NCI-H1694 treated with DMSO at 0.1 percent for 48 hours (cell line): ENCODE measurements around the gene EIF6.
A peak's percentile ranks its signal among the peaks of the same experiment; 100 is the strongest.
"Not testable (repeated sequence)": the region's sequence is repeated elsewhere in the genome, so short reads cannot be mapped to it uniquely, and the experiment has no call there.

ENCODE experiments used
- DNase-seq: peaks from one replicate; lab custom pipeline; 2025; lab: John Stamatoyannopoulos, UW

The EIF6 gene

GRCh38 chr20:35284267-35284991 lies at the start of gene EIF6:
EIF6 (minus strand) TSS chr20:35284772; CDS start chr20:35284487, 285 bp downstream.
- DNase-seq = peak; percentile 77

DNA sequence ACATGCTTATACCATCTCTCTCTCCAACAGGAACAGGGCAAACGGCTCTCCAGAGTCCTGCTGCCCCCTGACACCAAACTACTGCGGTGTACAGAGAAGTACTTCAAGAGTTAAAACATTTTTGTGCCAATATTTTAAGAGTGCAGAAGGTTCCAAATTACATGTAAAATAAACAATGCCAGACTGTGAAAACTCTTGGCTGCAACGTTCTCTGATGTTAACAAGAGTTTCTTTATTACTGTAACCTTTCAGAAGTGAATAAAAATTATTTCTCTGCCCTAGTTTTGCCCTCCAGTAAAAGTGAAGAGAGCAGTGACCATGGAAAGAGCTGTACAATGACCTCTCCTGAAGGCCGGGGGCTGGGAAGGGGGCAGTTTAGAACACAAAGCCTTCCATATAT lies 49.0 kb upstream of the EIF6 start:
- DNase-seq = peak; percentile 17

DNA sequence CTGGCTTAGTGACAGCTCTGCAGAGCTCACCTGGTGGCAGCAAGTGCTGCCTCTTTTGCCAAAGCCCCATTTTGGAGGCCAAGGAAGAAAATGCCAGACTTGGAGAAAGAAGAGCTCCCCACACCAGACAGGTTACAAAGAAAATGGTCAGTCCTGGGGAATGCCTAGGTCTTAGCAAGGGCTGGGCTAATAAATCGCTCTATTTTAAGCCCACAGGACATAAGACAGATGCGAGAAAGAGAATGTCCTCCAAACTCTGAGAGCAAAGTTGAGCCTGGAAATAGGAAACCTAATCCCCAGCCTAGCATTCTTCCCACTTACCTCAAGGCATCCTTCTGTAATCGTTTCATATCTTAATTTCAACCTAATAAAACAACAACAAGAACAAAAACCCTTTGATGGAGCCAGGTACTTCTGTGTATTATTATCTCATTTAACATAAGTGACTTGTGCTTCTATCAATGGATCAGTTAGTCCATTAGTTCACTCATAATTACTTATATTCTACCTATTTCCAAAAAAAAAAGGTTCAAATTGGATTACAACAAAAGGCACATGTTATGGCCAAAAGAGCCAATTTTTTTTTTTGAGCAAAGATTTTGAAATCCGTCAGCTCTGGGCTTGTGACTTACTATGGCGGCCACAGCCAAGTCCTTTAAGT lies 48.1 kb upstream of the EIF6 start:
- DNase-seq = no peak

GRCh38 chr20:35329435-35330139 lies 45.0 kb upstream of the EIF6 start:
- peak; percentile 17 for DNase-seq

DNA sequence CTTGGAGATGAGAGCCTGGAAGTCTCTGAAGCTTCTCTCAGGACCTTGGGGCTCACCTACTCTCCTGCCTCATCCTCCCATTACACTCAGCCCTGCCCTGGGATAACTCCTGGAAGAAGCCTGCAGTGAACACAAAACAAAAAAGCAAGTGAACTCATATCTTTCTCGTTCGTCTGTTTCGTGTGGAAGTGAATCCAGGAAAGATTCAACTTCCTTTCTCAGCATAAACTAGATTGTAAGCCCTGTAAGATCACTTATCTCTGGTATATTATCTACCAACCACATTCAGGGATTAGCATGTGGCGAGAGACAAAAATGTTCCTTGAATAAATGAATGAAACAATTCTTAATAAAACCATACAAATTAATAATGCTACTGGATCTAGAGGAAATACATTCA lies 44.1 kb upstream of the EIF6 start:
- no peak for DNase-seq

GRCh38 chr20:35328095-35328685 lies 43.6 kb upstream of the EIF6 start:
- DNase-seq = no peak

DNA sequence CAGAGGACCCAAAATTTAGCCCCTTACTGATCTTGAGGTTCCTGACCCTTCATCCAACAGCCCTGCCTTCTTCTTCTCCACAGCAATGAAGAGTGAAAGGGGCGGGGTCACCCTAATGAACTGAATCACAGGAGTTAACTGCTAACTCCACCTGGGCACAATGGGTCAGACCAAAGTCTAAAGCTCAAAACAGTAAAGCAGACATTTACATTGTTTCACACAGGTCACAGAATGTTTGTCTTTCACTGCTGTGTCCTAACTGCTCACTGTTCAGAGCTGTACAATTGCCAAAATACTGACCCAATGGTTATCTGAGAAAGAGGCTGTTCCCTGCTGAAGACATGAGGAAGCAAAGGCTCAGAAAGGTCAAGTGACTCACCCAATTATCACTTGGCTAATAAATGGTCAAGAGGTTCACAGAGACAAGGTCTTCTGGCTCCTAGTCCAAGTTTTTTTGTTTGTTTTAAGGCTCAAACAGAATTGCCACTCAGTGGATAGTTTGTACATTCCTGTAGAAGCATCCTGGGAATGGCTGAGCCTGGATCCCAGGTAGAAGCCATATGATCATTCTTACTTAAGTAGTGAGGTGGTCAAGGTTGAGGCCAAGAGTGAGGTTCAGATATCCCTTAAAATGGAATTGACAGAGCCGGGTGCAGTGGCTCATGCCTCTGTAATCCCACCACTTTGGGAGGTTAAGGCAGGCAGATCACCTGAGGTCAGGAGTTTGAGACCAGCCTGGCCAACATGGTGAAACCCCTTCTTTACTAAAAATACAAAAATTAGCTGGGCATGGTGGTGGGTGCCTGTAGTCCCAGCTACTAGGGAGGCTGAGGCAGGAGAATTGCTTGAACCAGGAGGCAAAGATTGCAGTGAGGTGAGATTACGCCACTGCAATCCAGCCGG lies 42.8 kb upstream of the EIF6 start:
- no peak for DNase-seq

DNA sequence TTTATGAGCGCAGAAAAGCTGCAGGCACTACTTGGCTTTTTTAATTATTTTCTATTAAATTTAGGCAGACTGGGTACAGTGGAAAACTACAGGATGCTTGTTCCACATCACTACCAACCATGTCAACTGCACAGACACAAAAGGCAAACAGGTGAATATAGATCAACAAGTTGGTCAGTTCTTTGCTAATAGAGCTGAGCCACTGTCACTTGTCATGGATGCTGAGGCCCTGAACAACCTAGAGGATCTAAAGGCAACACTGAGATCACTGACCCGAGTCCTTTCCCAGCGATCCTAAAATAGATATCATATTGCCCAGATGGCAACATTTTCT lies 42.1 kb upstream of the EIF6 start:
- no peak for DNase-seq

DNA sequence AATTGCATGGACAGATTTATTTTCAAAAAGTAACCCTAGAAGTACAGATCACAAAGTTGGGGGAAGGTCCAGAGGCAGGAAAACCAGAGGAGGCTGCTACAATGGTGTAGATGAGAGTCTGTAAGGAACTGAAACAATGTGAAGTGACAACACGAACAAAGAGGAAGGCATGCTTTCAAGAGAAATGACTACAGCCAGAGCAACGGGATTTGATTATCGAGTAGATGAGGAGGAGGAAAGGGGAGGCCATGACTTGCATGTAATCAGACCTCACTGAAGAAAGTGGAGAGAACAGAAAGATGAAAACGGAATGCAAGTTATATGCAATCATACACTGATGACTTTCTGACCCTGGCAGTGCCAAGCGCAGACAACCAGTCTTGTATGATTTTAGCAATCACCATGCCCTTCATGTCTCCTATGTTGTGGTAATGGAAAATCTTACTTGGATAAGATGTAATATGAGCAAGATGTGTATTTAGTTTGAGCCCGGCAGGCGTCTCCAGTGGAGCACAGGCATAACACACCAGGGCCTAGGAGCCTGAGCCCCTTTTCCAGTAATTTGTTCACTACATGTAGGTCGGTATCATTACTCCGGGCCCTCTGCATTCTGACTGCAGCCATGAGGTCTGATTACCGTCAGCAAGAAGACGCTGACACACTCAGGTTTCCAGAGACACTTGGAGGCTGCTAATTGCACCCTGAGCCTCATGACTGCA lies 41.6 kb upstream of the EIF6 start:
- DNase-seq = no peak

DNA sequence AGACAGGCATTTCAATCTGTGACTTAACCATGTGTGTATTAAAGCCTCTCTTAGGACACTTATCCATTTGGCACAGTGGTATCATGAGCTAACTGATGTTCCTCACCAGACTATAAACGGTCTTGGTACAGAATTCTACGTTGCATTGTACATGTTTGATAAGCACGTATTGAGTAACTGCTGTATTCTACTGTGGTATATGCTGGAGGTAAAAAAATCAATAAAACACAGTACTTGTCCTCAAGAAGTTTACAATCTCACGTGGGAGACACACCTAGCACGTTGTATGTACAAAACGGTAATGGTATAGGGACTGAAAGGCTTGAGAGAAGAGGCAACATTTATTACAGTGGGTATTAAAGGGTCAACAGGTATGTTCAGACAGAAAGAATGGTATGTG lies 40.8 kb upstream of the EIF6 start:
- no peak for DNase-seq

DNA sequence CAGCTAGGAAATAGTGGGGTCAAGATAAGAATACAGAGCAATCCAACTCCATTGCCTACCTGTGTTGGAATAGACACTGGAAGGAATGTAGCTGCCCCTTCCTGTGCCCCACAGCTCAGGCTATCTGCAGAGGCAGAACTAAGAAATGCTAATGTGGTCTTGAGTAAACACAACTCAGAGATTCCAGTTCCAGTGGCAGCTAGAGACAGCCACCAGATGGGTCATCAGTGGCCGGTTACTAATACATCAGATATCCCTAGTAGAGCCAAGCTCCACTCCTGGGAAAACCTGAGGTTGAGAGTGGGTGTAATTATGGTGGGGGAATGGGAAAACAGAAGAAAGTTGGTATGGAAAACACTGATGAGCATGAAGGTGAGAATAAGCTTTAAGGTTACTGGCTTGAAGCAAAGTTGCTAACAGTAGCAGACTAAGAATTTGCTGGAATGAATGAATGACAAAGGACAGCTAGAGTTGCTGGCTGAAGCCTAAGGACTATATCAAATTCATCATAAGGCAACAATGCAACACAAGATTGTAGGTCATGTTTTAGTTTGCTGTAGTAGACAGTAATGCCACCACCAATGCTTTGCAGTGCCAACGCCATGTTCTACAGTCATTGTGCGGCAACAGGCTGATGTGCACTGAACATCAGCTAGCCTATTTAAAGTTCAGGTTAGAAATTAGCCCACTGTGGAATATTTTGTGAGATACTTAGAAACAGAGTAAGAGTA lies 36.0 kb upstream of the EIF6 start:
- no peak for DNase-seq

DNA sequence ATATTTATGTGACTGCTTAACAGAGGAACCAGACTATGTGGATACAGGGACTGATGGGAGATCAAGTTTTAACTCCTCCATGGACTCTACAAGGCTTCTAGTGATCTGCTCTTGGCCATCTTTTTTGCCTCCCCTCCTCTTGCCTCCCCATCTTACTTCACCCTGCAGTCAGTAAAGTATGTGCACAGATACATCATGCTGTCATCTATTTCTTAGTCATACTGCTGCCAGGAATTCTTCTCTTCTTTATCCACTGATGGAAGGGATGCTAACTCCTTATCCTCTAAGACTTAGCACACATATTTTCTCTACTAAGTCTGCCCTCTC lies 35.3 kb upstream of the EIF6 start:
- no peak for DNase-seq

- DNase-seq = no peak
Observed at GRCh38 chr20:35319192-35319870, 34.8 kb upstream of the EIF6 start.

DNA sequence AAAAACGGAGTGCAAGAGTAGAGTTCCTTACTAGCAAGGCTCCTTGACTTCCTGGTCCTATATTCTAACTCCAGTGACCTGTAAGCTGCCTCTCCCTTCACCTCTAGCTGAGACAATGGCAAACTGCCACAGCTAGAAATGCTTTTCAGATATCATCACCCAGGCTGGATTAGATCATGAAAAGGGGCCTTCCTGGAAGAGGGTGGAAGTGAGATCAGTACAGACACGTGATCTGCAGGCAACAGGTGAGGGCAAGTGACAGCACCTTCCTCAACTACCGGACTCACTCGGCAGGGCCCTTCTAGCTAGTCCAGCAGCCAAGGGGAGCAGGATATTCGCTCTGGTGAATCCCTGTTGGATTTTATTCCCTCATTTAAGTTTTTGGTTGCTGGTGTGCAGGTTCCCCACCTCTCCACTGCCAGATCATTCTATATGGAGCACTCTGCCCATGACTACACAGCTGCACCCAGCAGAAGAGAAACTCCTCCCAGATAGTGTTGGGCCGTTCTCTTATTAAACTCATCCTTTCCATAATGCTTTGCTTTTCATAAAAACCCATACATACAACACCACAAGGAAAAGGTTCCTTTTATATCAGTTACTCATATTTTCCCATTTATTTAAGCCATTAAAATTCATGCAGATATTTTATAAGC lies 34.1 kb upstream of the EIF6 start:
- DNase-seq = no peak

DNA sequence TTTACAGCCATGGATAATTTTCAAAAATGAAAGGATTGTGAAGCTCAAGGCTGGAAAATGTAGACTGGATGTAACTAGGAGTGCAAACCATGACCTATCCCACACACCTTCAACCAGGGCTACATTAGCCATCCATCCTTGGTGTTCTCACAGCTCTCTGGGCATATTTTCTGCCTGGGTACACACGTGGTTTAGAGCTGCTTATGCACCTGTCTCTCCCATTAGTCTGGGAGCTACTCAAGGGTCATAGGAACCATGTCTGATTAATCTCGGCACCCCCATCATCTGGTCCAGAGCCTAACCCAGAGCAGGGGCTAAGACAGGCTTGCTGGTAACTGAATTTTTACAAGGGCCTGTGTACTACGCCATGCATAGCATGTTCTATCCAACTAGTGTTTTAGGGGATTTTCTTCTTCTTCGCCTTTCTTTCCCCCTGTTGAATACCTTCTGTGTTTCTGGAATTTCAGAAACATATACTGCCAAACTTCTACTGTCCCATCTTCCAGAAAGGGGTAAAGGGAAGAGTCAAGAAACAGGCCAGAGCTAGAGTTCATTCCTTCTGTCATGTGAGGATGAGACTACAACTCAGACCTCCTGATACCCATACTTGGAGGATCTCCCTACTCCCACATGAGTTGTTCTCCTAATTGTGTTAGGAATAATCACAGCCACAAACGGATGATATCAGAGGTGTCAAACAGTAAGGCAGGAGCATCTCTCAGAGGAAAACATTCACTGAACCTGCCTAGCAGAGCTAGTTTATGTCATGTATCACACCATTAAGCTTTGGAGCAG lies 33.0 kb upstream of the EIF6 start:
- DNase-seq = no peak

GRCh38 chr20:35316086-35316485 lies 31.5 kb upstream of the EIF6 start:
- no peak for DNase-seq

- not testable (repeated sequence) for DNase-seq
Observed at GRCh38 chr20:35315632-35316020, 31.1 kb upstream of the EIF6 start.

GRCh38 chr20:35314816-35315631 lies 30.5 kb upstream of the EIF6 start:
- DNase-seq = no peak
